Vagina (tissue), 2 donors: ENCODE data around the gene CNOT6.

Source experiments
- POLR2A ChIP-seq, 2 donors: fragments of 450-650 bp; IDR thresholded peaks; one replicate each; pipeline ENCODE4 v1.6.1; 2017; ENCODE audit warnings: antibody characterized with exemption in 2 of 2, mild to moderate bottlenecking in 2 of 2, moderate library complexity in 2 of 2
- TF ChIP-seq, protein P1 (sequence below), 3 experiments: fragments of 450-650 bp in 2 of 3; fragments of 200-600 bp in 1 of 3; sonication (generic) in 1 of 3; IDR thresholded peaks; one replicate each; pipeline ENCODE4 v1.5.1; 2017 to 2019; ENCODE audit warnings: antibody characterized with exemption in 3 of 3, mild to moderate bottlenecking in 2 of 3, moderate library complexity in 2 of 3

DNA sequence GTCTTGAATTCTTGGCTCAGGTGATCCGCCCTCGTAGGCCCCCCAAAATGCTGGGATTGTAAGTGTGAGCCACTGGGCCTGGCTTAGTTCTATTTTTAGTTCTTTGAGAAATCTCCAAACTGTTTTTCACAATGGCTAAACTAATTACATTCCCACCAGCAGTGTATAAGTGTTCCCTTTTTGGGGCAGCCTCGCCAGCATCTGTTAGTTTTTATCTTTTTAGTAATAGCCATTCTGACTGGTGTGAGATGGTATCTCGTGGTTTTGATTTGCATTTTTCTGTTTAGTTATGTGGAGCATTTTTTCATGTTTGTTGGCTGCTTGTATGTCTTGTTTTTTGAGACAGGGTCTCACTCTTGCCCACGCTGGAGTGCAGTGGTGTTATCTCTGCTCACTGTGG is 28.2 kb downstream of the CNOT6 start:
- TF ChIP-seq POLR2A (IDR thresholded peaks at IDR 0.05): no peak
- TF ChIP-seq, protein P1, sequence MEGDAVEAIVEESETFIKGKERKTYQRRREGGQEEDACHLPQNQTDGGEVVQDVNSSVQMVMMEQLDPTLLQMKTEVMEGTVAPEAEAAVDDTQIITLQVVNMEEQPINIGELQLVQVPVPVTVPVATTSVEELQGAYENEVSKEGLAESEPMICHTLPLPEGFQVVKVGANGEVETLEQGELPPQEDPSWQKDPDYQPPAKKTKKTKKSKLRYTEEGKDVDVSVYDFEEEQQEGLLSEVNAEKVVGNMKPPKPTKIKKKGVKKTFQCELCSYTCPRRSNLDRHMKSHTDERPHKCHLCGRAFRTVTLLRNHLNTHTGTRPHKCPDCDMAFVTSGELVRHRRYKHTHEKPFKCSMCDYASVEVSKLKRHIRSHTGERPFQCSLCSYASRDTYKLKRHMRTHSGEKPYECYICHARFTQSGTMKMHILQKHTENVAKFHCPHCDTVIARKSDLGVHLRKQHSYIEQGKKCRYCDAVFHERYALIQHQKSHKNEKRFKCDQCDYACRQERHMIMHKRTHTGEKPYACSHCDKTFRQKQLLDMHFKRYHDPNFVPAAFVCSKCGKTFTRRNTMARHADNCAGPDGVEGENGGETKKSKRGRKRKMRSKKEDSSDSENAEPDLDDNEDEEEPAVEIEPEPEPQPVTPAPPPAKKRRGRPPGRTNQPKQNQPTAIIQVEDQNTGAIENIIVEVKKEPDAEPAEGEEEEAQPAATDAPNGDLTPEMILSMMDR (IDR thresholded peaks at IDR 0.05): no peak
